Neural progenitor cell (in vitro differentiated cells): Measurements from ENCODE around the gene PRR15L. TPM values are rescaled to one million over a fixed set of nuclear protein-coding genes. Genes with fewer than 3 reads are reported as not detected.

ENCODE experiments used
- DNase-seq: peaks from one replicate; pipeline ENCODE4 v3.0.0-alpha.2; 2016; ENCODE audit warnings: low spot score
- H2AFZ ChIP-seq: fragments of 200-600 bp; sonication (generic); replicated peaks from 2 replicates; pipeline ENCODE4 v1.6.1; 2016; ENCODE audit warnings: antibody characterized with exemption
- H3F3A ChIP-seq: fragments of 200-600 bp; sonication (generic); 2 replicates; pipeline ENCODE4 v1.6.1; 2016; ENCODE audit warnings: antibody characterized with exemption, low read depth
- H3K27ac ChIP-seq: fragments of 200-600 bp; sonication (generic); 2 replicates; pipeline ENCODE4 v1.5.1; 2016; ENCODE audit warnings: mild to moderate bottlenecking
- H3K27me3 ChIP-seq: fragments of 200-600 bp; sonication (generic); 2 replicates; pipeline ENCODE4 v1.6.1; 2016; ENCODE audit warnings: mild to moderate bottlenecking, moderate library complexity
- H3K36me3 ChIP-seq: fragments of 200-600 bp; sonication (generic); 2 replicates; pipeline ENCODE4 v1.5.1; 2016
- H3K4me1 ChIP-seq: fragments of 200-600 bp; sonication (generic); 2 replicates; pipeline ENCODE4 v1.6.1; 2016; ENCODE audit warnings: mixed run types
- H3K4me2 ChIP-seq: fragments of 200-600 bp; sonication (generic); 2 replicates; pipeline ENCODE4 v1.6.1; 2016
- H3K4me3 ChIP-seq: fragments of 200-600 bp; sonication (generic); 2 replicates; pipeline ENCODE4 v1.5.1; 2016
- H3K79me2 ChIP-seq: fragments of 200-600 bp; sonication (generic); 2 replicates; pipeline ENCODE4 v1.6.1; 2016; ENCODE audit warnings: low read depth
- H3K9ac ChIP-seq: fragments of 200-600 bp; sonication (generic); 2 replicates; pipeline ENCODE4 v1.6.1; 2016
- H3K9me3 ChIP-seq: fragments of 200-600 bp; sonication (generic); 2 replicates; pipeline ENCODE4 v1.5.1; 2016; ENCODE audit warnings: low read depth
- H4K20me1 ChIP-seq: fragments of 200-600 bp; sonication (generic); 2 replicates; pipeline ENCODE4 v1.6.1; 2016; ENCODE audit warnings: low read depth
- H3K27ac Mint-ChIP-seq: 3 replicates; pipeline ENCODE4 v1.8.0; 2021; ENCODE audit warnings: mixed read lengths
- H3K27me3 Mint-ChIP-seq: 2 replicates; pipeline ENCODE4 v1.8.0; 2022; ENCODE audit warnings: low read depth, mild to moderate bottlenecking, inconsistent platforms, moderate library complexity, mixed read lengths; ENCODE audit not compliant: insufficient read depth
- H3K36me3 Mint-ChIP-seq: 3 replicates; pipeline ENCODE4 v1.8.0; 2021; ENCODE audit warnings: mixed read lengths
- H3K4me1 Mint-ChIP-seq: 3 replicates; pipeline ENCODE4 v1.8.0; 2021; ENCODE audit warnings: mixed read lengths
- H3K4me3 Mint-ChIP-seq: 3 replicates; pipeline ENCODE4 v1.8.0; 2021; ENCODE audit warnings: mild to moderate bottlenecking, moderate library complexity, mixed read lengths
- H3K9me3 Mint-ChIP-seq: 3 replicates; pipeline ENCODE4 v1.8.0; 2020; ENCODE audit warnings: mixed read lengths
- CTCF ChIP-seq: fragments of 200-600 bp; sonication (generic); IDR thresholded peaks from 2 replicates; pipeline ENCODE4 v1.5.1; 2017; ENCODE audit warnings: antibody characterized with exemption, mild to moderate bottlenecking
- EZH2 ChIP-seq: fragments of 200-600 bp; sonication (generic); IDR thresholded peaks from 2 replicates; pipeline ENCODE4 v1.6.1; 2017; ENCODE audit warnings: antibody characterized with exemption, mild to moderate bottlenecking, moderate library complexity
- EZH2phosphoT487 ChIP-seq: fragments of 200-600 bp; sonication (generic); IDR thresholded peaks from 2 replicates; pipeline ENCODE4 v1.6.1; 2017; ENCODE audit warnings: antibody characterized with exemption
- total RNA-seq: library from RNA; depleted of rRNA; stranded (reverse); fragments of >200 nt; gene quantifications from 2 replicates; pipeline ENCODE4 v1.2.3, GENCODE V29; 2015; ENCODE audit warnings: low replicate concordance

PRR15L gene
- total RNA-seq, 1 donor from 2014 or later = not detected

- TF ChIP-seq EZH2phosphoT487 = no peak
- TF ChIP-seq CTCF = no peak
- TF ChIP-seq EZH2 = no peak
- no peaks in the 10 kb centered on the region for H3K4me1 Mint-ChIP-seq
- Histone ChIP-seq H3K36me3 (no peaks in the 10 kb centered on the region), H3K4me2 (no peak overlapping the region), H4K20me1 (no peaks in the 10 kb centered on the region), H3K9me3 (no peaks in the 10 kb centered on the region), H3K9ac (no peak overlapping the region), H2AFZ (no peak overlapping the region), H3K4me1 (no peaks in the 10 kb centered on the region), H3K27ac (no peak overlapping the region), H3K4me3 (no peak overlapping the region), H3K27me3 (no peaks in the 10 kb centered on the region), H3F3A (no peaks in the 10 kb centered on the region), H3K79me2 (no peaks in the 10 kb centered on the region)
- no peaks in the 10 kb centered on the region for H3K36me3 Mint-ChIP-seq
- no peak overlapping the region for H3K4me3 Mint-ChIP-seq
- no peak for DNase-seq
- H3K27ac Mint-ChIP-seq = peak overlapping the region; percentile 8
- H3K9me3 Mint-ChIP-seq = no peaks in the 10 kb centered on the region
- H3K27me3 Mint-ChIP-seq = peaks cover 4% of the 10 kb centered on the region
Measured at GRCh38 chr17:47934856-47935255, 22.8 kb downstream of the PRR15L start.

DNA sequence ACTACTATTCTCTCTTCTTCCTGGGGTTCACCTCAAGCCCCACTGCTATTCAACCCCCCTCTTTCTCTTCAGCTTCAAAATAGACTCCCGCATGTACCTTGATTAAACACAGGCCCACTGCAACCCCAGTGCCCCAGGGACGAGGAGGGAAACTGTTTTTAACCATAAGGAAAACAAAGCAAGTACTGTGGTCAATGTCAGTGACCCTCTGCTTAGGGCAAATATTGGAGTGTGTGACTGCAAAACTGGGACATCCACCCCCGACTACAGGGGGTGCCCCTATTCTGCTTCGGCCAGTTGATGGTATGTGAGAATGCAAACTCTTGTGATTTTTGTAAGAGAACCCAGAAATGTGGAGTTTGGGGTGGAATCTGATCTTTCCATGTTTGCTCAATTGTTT is 25.8 kb downstream of the PRR15L start:
- DNase-seq = no peak
- no peak overlapping the region for H3K4me2 ChIP-seq
- no peak overlapping the region for H3K27ac ChIP-seq
- no peaks in the 10 kb centered on the region for H3F3A ChIP-seq
- H3K4me1 ChIP-seq = no peaks in the 10 kb centered on the region
- no peak overlapping the region for H3K4me3 ChIP-seq
- H2AFZ ChIP-seq = no peak overlapping the region
- no peaks in the 10 kb centered on the region for H3K9me3 ChIP-seq
- no peaks in the 10 kb centered on the region for H4K20me1 ChIP-seq
- Mint-ChIP-seq H3K4me1 (no peaks in the 10 kb centered on the region), H3K27me3 (peaks cover 4% of the 10 kb centered on the region), H3K36me3 (peaks cover 6% of the 10 kb centered on the region), H3K27ac (peak overlapping the region; percentile 3), H3K4me3 (no peak overlapping the region), H3K9me3 (no peaks in the 10 kb centered on the region)
- no peaks in the 10 kb centered on the region for H3K79me2 ChIP-seq
- H3K27me3 ChIP-seq = no peaks in the 10 kb centered on the region
- H3K9ac ChIP-seq = no peak overlapping the region
- H3K36me3 ChIP-seq = no peaks in the 10 kb centered on the region
- TF ChIP-seq EZH2 (no peak), EZH2phosphoT487 (no peak), CTCF (no peak)

DNA sequence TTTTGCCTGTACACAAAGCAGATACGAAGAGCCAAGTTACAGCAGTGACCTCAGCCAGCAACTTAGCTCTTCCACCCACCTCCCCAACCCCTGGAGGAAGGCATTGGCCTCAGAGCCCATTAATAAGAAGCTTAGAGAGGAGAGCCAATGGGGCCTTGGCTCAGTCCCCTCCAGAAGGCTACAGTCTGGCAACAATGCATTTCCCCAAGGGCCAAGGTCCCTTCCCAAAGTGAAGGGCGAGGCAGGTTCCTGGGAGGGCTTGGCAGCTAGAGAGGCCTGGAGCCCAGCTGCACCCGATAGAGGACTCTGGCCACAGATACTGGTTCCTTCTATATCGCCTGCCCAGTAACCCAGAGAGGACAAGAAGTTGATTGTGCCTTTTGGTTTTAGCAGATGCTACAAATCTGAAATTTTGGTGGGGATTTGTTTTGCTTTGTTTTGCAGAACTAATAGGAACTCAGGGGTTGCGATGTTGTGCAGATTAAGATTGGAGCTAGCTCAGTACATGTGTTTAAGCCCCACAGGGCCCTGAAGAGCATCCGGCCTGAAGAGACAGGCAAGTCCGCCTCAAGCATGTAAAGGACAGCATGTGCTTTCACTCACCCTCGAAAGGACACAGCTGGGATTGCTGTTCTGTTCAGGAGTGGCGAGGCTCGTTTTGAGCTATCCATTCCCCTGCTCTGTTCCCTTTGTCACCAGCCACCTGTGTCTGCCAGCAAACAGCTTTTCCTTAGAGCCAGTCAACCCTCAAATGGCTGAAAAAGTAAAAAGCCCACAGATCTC is 28.3 kb downstream of the PRR15L start:
- Mint-ChIP-seq H3K4me1 (peaks cover 5% of the 10 kb centered on the region), H3K9me3 (no peaks in the 10 kb centered on the region), H3K4me3 (no peak overlapping the region), H3K27me3 (no peaks in the 10 kb centered on the region), H3K27ac (no peak overlapping the region), H3K36me3 (peaks cover 15% of the 10 kb centered on the region)
- Histone ChIP-seq H3K9me3 (no peaks in the 10 kb centered on the region), H3K9ac (no peak overlapping the region), H3K79me2 (no peaks in the 10 kb centered on the region), H3K4me1 (no peaks in the 10 kb centered on the region), H4K20me1 (no peaks in the 10 kb centered on the region), H3K36me3 (no peaks in the 10 kb centered on the region), H3K4me3 (no peak overlapping the region), H3K4me2 (no peak overlapping the region), H2AFZ (no peak overlapping the region), H3K27ac (no peak overlapping the region), H3K27me3 (no peaks in the 10 kb centered on the region), H3F3A (no peaks in the 10 kb centered on the region)
- no peak for DNase-seq
- no peak for TF ChIP-seq CTCF
- no peak for TF ChIP-seq EZH2
- TF ChIP-seq EZH2phosphoT487 = no peak
